ENCODE measurements around the gene STX19.
A peak's percentile ranks its signal among the peaks of the same experiment; 100 is the strongest.
"Not testable (repeated sequence)": the region's sequence is repeated elsewhere in the genome, so short reads cannot be mapped to it uniquely, and the experiment has no call there.

STX19 gene

DNA sequence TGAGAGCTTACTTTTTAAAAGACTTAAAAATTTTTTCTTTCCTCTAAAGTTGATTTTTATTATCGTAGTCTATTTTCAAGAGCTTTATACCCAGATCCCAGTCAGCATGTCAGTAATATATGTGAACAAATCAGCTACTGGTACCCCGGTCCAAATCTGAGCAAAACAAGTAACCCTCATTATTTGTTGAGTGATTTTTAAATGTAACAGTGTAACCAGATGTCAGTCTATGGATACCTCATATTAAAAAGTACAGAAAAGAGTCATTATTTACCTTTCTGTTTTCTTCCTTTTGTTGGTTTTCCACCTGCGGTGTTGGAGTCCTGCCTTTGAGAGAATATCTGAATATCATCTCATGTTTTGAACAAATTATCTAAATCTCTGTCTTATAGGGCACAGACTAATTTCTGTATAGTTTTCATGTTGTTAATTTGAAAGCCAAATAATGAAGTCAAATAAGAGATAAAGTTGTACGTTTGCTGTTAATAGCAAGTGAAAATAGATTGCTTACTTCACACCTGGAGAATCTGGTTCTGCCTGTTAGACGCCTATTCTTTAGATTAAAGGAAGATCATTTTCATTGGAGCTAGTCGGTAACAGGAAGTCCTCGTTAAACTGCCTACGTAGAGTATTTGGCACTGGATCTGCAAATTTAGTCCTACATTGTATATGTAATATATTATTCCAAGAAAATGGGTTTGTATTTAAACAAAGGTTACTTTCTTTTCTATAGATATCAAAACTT is at the start of gene STX19:
Gene STX19 (minus strand): TSS at position 505 of the 745 bp plus-strand sequence. CDS start 13,328 bp downstream, outside the sequence.
- no peak for DNase-seq

- no peak for DNase-seq
Observed at GRCh38 chr3:94076055-94076454, 47.7 kb upstream of the STX19 start.

GRCh38 chr3:94071713-94072284 is 43.4 kb upstream of the STX19 start:
- DNase-seq: no peak

GRCh38 chr3:94070341-94070911 is 42.0 kb upstream of the STX19 start:
- DNase-seq: no peak

DNA sequence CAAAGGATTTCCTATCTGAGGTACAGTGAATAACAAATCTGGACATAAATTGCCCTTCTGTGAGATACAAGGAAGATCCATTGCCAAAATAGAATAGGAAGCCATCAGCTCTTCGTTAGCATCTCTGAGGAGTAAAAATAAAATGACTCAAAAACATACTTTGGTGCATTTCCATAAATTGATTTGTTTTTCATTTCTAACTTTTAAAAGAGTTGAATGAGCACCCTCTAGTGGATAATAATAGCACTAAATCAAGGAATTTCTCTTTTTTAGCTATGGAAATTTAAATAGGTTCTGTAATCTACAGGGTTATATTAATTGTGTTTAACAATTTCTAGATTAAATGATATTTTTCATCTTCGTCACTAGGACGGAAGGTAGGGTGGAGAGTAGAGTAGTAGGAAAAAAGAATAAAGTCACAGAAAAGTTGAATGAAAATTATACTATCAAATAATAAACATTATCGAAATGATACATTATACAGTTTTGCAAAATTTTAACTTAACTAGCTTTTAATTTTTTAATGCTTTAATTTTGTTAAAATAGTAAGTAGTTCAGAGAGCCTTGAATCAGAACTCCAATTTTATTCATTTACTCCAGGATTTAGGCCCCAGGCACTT is 40.9 kb upstream of the STX19 start:
- DNase-seq: no peak

GRCh38 chr3:94066506-94067500 is 38.4 kb upstream of the STX19 start:
- DNase-seq: no peak

DNA sequence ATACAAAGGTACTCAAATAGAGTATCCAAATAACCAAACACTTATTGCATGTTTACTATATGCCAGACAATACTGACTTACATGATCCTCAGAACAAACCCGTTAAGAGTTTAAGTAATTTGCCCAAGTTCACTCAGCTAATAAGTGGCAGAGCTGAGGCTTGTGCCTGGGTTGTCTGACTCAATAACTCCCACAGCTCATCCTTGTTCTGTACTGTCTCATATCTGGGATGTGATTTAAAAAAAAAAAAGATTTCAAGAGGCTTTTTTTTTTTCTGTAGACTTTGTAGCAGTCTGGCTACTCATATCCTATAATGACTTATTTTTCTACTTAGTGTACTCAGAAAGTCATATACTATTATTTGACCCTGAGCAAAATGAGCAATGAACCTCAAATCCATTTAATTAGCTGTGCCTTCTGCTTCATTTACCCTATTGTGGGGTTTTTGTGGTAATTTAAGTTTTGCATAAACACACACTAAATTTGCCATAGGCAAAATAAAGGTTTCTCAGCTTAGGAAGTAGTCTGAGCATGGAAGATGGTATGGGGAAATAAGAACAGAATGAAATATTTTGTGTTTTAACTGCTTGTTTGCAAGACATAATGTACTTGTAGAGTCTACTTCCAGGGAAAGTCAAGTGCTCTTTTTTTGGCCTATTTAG is 37.6 kb upstream of the STX19 start:
- DNase-seq: no peak

- DNase-seq: no peak
Observed at GRCh38 chr3:94065122-94065521, 36.7 kb upstream of the STX19 start.

- DNase-seq: no peak
Observed at GRCh38 chr3:94064243-94064860, 36.0 kb upstream of the STX19 start.

DNA sequence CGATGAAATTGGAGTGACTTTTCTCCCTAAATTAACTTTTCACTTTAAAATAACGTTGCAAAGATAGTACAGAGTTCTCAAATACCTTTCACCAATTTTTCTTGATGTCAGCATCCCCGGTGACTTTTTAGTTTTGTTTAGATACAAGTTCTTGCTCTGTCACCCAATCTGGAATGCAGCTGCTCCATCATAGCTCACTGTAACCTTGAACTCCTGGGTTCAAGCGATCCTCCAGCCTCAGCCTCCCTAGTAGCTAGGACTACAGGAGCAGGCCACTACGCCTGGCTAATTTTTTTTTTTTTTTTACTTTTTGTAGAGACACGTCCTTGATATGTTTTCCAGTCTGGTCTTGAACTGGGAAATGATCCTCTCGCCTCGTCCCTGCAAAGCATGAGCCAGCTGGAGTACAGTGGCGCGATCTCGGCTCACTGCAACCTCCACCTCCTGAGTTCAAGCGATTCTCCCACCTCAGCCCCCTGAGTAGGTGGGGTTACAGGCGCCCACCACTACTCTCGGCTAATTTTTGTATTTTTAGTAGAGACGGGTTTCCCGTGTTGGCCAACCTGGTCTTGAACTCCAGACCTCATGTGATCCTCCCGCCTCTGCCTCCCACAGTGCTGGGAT is 35.2 kb upstream of the STX19 start:
- no peak for DNase-seq

- DNase-seq: peak; percentile 39
Observed at GRCh38 chr3:94062513-94063404, 34.4 kb upstream of the STX19 start, which contains the start of the genes DHFR2 and NSUN3. TSS of gene DHFR2 (minus strand) at chr3:94062916. CDS start at chr3:94061511, 1,405 bp downstream. TSS of gene NSUN3 (plus strand) at chr3:94063061. CDS start at chr3:94063127, 66 bp downstream.

DNA sequence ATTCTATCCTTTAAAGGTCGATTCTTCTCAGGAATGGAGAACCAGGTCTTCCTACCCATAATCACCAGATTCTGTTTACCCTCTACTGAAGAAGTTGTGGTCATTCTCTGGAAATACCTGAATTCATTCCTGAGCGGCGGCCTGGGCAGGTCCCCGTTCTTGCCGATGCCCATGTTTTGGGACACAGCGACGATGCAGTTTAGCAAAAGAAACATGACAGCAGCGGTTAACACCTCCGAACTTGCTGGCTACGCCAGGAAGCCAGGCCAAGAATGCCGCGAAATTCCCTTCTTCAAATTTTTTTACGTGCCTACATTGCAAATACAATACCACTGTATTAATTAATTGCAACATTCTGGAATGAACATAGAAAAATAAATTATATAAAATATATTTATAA is 32.9 kb upstream of the STX19 start:
- no peak for DNase-seq

DNA sequence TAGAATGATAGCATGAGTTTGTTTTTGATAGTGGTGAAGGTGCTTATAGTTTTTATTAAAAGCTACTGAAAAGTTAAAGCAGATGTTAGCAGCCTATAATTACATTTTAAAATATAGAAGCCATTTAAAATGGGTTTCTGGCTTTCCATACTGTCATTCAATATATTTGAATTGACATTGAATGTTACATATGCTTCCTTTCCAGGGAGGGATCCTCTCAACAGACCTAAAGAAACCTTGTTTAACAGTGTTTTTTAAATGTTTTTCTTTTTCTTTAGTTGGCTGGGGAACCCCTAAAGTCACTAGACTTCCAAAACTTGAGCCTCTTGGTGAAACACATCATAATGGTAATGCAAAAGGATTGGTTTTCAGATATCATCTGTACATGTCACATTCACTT is 22.1 kb upstream of the STX19 start:
- DNase-seq: no peak

GRCh38 chr3:94049267-94049666 is 20.9 kb upstream of the STX19 start:
- DNase-seq: no peak

DNA sequence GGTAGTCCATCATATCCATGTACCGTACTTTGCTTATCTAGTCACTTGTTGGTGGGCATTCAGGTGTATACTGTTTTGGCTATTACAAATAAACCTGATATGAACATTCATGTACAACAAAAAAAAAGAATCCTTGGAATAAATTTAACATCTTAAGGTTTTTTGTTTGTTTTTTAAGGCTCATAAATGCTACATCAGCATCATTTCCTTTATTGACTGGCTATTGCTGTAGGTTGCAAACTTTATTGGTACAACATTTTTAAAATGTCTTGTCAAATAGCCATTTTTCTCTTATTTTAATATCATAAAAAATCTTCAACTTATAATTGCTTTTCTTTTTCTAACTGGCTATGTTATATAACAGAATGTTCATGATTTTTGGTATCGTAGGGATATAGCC is 18.1 kb upstream of the STX19 start:
- no peak for DNase-seq

GRCh38 chr3:94044100-94044936 is 15.9 kb upstream of the STX19 start:
- DNase-seq: not testable (repeated sequence)

- DNase-seq: no peak
Observed at GRCh38 chr3:94043285-94043684, 14.9 kb upstream of the STX19 start.

DNA sequence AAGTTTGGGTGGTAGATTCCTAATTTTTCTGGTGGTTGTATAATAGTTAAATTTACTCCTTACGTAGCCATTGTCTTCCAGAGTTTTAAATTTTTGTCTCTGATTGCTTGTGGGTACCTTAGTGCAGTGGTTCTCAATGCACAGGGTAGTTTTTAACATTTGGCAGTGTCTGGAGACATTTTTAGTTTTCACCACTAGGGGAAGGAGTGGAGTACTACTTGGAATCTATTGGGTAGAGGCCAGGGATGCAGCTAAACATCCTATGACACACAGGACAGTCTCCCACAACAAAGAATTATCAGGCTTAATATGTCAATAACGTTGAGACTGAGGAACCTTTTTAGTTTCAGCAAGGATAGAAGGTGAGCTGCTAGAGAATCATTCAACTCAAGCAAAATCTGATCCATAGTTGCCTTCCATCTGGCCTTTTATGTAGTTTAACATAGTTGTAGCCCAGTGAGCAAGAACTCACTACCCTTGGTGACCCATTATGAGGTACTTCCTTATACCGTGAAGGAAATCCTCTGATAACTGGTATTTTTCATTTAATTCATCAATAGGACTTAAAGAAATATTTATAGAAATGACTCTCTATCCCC is 8.6 kb upstream of the STX19 start:
- DNase-seq: peak; percentile 17

All from 8988T (cell line).